Heart left ventricle (tissue), 13 donors: ENCODE results near the gene APLP2.

Experiments used
- CTCF ChIP-seq, 12 donors: fragments of 200-600 bp; sonication (generic) in 4 of 12; IDR thresholded peaks; one replicate each; pipeline versions ENCODE4 v1.5.0 to v1.8.0; 2018 to 2022; ENCODE audit warnings: antibody characterized with exemption in 12 of 12, mild to moderate bottlenecking in 5 of 12
- POLR2A ChIP-seq, 2 donors: fragments of 450-650 bp; IDR thresholded peaks; one replicate each; pipeline ENCODE4 v1.6.1; 2017; ENCODE audit warnings: antibody characterized with exemption in 2 of 2, mild to moderate bottlenecking in 2 of 2, moderate library complexity in 2 of 2
- donor health status: ischemic (EF 13 %, LVEDD 7.1; RV severe dilation, severe dysfunction).
- donor health status: DM: no; HTN: yes; CAD: no.
- donor health status: DM: no; HTN: no; CAD: no.
- donor health status: ischemic (EF 25% LVEDD 6.9; RV normal size, moderate dysfunction).
- donor health status: ischemic (EF 25% LVEDD 5.7; RV mildly dilated, moderate dysfunction).
- donor health status: ischemic (EF 35%, LVEDD 5.7; RV mildly dilated, moderate dysfunction).
- donor health status: nonischemic (EF 11% LVEDD 7.7; RV severe dilation, severe dysfunction).
- donor health status: DM: yes; HTN: yes; CAD: no.
- donor health status: PGD.
- donor health status: ischemic (EF 29% LVEDD 5.4; RV normal size, mild dysfunction).
- donor health status: nonischemic (EF 23%, LVEDD 6.1; RV moderate dilation, normal function).

GRCh38 chr11:130097285-130097684, 27.6 kb downstream of the APLP2 start:
- TF ChIP-seq CTCF (IDR thresholded peaks at IDR 0.05) (no peak), POLR2A (IDR thresholded peaks at IDR 0.05) (no peak)
